Mesendoderm (in vitro differentiated cells): ENCODE measurements around the gene CSHL1. TPM values are rescaled to one million over a fixed set of nuclear protein-coding genes. Genes with fewer than 3 reads are reported as not detected.

Experiments used
- DNase-seq: peaks from one replicate; pipeline ENCODE4 v3.0.0; 2013
- H2AK5ac ChIP-seq: 2 replicates; pipeline ENCODE4 v1.6.1; 2013; ENCODE audit warnings: low read length, inconsistent platforms
- H2BK120ac ChIP-seq: 2 replicates; pipeline ENCODE4 v1.6.1; 2013; ENCODE audit warnings: low read depth, mild to moderate bottlenecking, low read length, moderate library complexity, mixed read lengths
- H2BK15ac ChIP-seq: replicated peaks from 2 replicates; pipeline ENCODE4 v1.6.1; 2013; ENCODE audit warnings: low read depth, mild to moderate bottlenecking, moderate library complexity
- H2BK5ac ChIP-seq: 2 replicates; pipeline ENCODE4 v1.6.1; 2013; ENCODE audit warnings: low read length, inconsistent platforms
- H3K18ac ChIP-seq: 2 replicates; pipeline ENCODE4 v1.6.1; 2013; ENCODE audit warnings: mild to moderate bottlenecking, low read length, mixed read lengths
- H3K23ac ChIP-seq: one replicate; pipeline ENCODE4 v1.6.1; 2013; ENCODE audit warnings: low read length
- H3K27ac ChIP-seq: 2 replicates; pipeline ENCODE4 v1.5.1; 2013; ENCODE audit warnings: low read depth, mild to moderate bottlenecking, inconsistent platforms, low read length, moderate library complexity
- H3K27me3 ChIP-seq: 2 replicates; pipeline ENCODE4 v1.6.1; 2013; ENCODE audit warnings: low read length, control low read depth, mild to moderate bottlenecking, inconsistent platforms; ENCODE audit not compliant: insufficient read depth, poor library complexity
- H3K36me3 ChIP-seq: 2 replicates; pipeline ENCODE4 v1.6.1; 2013; ENCODE audit warnings: low read length, inconsistent platforms; ENCODE audit not compliant: control insufficient read depth, insufficient read depth
- H3K4ac ChIP-seq: one replicate; pipeline ENCODE4 v1.6.1; 2013; ENCODE audit warnings: low read depth, mild to moderate bottlenecking, low read length, moderate library complexity
- H3K4me1 ChIP-seq: 2 replicates; pipeline ENCODE4 v1.6.1; 2013; ENCODE audit warnings: low read depth, low read length, inconsistent platforms; ENCODE audit not compliant: control insufficient read depth
- H3K4me2 ChIP-seq: 2 replicates; pipeline ENCODE4 v1.6.1; 2013; ENCODE audit warnings: low read length
- H3K4me3 ChIP-seq: 2 replicates; pipeline ENCODE4 v1.5.1; 2013; ENCODE audit warnings: mild to moderate bottlenecking, low read length
- H3K56ac ChIP-seq: one replicate; pipeline ENCODE4 v1.6.1; 2013; ENCODE audit warnings: low read length
- H3K79me1 ChIP-seq: 2 replicates; pipeline ENCODE4 v1.6.1; 2013; ENCODE audit warnings: low read length, inconsistent platforms
- H3K79me2 ChIP-seq: 2 replicates; pipeline ENCODE4 v1.6.1; 2013; ENCODE audit warnings: mild to moderate bottlenecking, low read length; ENCODE audit not compliant: control insufficient read depth, insufficient read depth
- H3K9ac ChIP-seq: 2 replicates; pipeline ENCODE4 v1.6.1; 2013; ENCODE audit warnings: low read length, inconsistent platforms
- H4K5ac ChIP-seq: one replicate; pipeline ENCODE4 v1.6.1; 2013; ENCODE audit warnings: low read length
- H4K8ac ChIP-seq: one replicate; pipeline ENCODE4 v1.6.1; 2013; ENCODE audit warnings: low read depth, mild to moderate bottlenecking, control low read depth, low read length, moderate library complexity
- WGBS: extraction: QIAGEN DNeasy Blood & Tissue Kit; methylation state at CpG from one replicate; pipeline ENCODE4 v1.1.7; 2013; ENCODE audit warnings: low lambda C conversion rate, missing lambda C conversion rate; ENCODE audit not compliant: insufficient coverage; ENCODE audit errors: extremely low coverage; 5-methylcytosine and 5-hydroxymethylcytosine counted together
- polyA plus RNA-seq, 2 experiments: library from polyadenylated mRNA; stranded (reverse); fragments of 200-250 nt; gene quantifications; one replicate each; pipeline ENCODE4 v1.2.3, GENCODE V29; 2013

Gene CSHL1
- 0.51 TPM for polyA plus RNA-seq (2013, experiment 1 of 2)
- polyA plus RNA-seq (2013, experiment 2 of 2): 0.46 TPM

GRCh38 chr17:63911041-63911635, at the start of gene CSHL1:
CSHL1 (minus strand) TSS chr17:63911258; CDS start chr17:63911196, 62 bp downstream.
- Histone ChIP-seq H3K79me1 (no peaks in the 10 kb centered on the region), H3K4me2 (no peak within 1 kb of the TSS), H3K27ac (no peak within 1 kb of the TSS), H3K4me3 (no peak within 1 kb of the TSS), H3K4me1 (no peaks in the 10 kb centered on the region), H3K79me2 (no peaks in the 10 kb centered on the region), H2BK5ac (no peak within 1 kb of the TSS), H2BK15ac (no peak within 1 kb of the TSS), H3K23ac (no peak within 1 kb of the TSS), H2BK120ac (no peak within 1 kb of the TSS), H3K36me3 (no peaks in the 10 kb centered on the region), H2AK5ac (no peak within 1 kb of the TSS), H3K18ac (no peak within 1 kb of the TSS), H4K8ac (no peak within 1 kb of the TSS), H3K56ac (no peak within 1 kb of the TSS), H3K27me3 (no peaks in the 10 kb centered on the region), H3K9ac (no peak within 1 kb of the TSS), H3K4ac (no peak within 1 kb of the TSS), H4K5ac (no peak within 1 kb of the TSS)
- DNase-seq: no peak
- WGBS: no CpG with 5 or more reads among the region's 15 CpGs

GRCh38 chr17:63960430-63960829, 49.4 kb upstream of the CSHL1 start:
- no peak overlapping the region for H2AK5ac ChIP-seq
- no peak overlapping the region for H2BK15ac ChIP-seq
- no peak overlapping the region for H3K4me2 ChIP-seq
- H2BK5ac ChIP-seq: no peak overlapping the region
- peaks cover 6% of the 10 kb centered on the region for H3K4me1 ChIP-seq
- H4K8ac ChIP-seq: no peak overlapping the region
- no CpG with 5 or more reads among the region's 7 CpGs for WGBS
- no peak overlapping the region for H4K5ac ChIP-seq
- H3K9ac ChIP-seq: no peak overlapping the region
- H3K23ac ChIP-seq: no peak overlapping the region
- no peak overlapping the region for H3K4ac ChIP-seq
- no peak overlapping the region for H2BK120ac ChIP-seq
- no peak overlapping the region for H3K4me3 ChIP-seq
- H3K79me2 ChIP-seq: no peaks in the 10 kb centered on the region
- no peak overlapping the region for H3K27ac ChIP-seq
- peak overlapping the region; percentile 34 for H3K56ac ChIP-seq
- peak; percentile 88 for DNase-seq
- peaks cover 4% of the 10 kb centered on the region for H3K27me3 ChIP-seq
- H3K36me3 ChIP-seq: no peaks in the 10 kb centered on the region
- H3K79me1 ChIP-seq: no peaks in the 10 kb centered on the region
- no peak overlapping the region for H3K18ac ChIP-seq

DNA sequence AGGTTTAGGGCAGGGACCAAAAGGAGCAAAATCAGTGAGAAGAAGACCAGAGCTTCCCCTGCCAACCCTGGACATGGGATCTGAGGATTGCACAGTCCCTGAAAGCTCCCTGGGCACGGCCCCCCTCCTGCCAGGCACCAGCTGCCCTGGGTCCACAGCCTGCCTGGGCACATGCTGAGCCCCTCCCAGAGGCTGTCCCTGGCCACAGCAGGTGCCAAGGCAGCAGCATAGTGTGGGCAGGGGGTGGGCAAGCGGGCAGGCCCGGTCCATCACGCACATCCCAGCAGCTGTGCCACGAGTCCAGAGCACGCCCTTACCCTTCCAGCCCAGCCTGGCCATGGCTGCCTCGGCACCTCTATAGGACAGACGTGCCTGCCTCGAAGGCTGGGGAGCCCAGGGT, 48.9 kb upstream of the CSHL1 start:
- Histone ChIP-seq H2BK5ac (no peak overlapping the region), H3K27me3 (peaks cover 4% of the 10 kb centered on the region), H3K79me1 (no peaks in the 10 kb centered on the region), H3K4me2 (no peak overlapping the region), H3K79me2 (no peaks in the 10 kb centered on the region), H3K4me3 (no peak overlapping the region), H4K8ac (no peak overlapping the region), H3K4me1 (peaks cover 6% of the 10 kb centered on the region), H2BK120ac (no peak overlapping the region), H3K56ac (peak overlapping the region; percentile 34), H3K27ac (no peak overlapping the region), H3K4ac (no peak overlapping the region), H2AK5ac (no peak overlapping the region), H3K9ac (no peak overlapping the region), H2BK15ac (no peak overlapping the region), H3K23ac (no peak overlapping the region), H4K5ac (no peak overlapping the region), H3K18ac (no peak overlapping the region), H3K36me3 (no peaks in the 10 kb centered on the region)
- DNase-seq: no peak
- no CpG with 5 or more reads among the region's 9 CpGs for WGBS

DNA sequence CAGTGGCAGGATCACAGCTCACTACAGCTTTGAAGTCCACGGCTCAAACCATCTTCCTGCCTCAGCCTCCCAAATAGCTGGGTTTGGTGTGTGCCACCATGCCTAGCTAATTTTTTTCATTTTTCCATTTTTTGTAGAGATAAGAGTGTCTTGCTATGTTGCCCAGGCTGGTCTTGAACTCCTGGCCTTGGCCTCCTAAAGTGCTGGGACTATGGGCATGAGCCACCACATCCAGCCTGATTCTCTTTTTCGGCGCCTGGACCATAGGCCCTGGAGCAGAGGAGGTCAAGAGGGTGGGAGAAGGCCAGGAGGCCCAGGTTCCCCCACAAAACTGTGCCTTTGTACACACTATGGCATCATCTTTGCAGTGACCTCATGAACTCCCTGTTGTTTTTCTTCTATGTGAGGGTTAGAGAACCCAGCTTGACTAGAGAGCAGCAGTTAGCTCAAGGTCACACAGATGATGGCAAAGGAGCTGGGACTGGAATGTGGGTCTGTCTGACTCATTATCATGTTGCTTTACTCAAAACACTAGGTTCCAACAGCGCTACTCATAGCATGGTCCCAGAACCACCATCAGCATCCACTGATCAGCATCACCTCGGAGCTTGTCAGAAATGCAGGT, 45.4 kb upstream of the CSHL1 start:
- H3K56ac ChIP-seq: no peak overlapping the region
- DNase-seq: no peak
- no peak overlapping the region for H3K18ac ChIP-seq
- H3K79me2 ChIP-seq: no peaks in the 10 kb centered on the region
- H2BK15ac ChIP-seq: no peak overlapping the region
- H3K4me3 ChIP-seq: no peak overlapping the region
- no peak overlapping the region for H4K5ac ChIP-seq
- no peak overlapping the region for H3K23ac ChIP-seq
- peaks cover 4% of the 10 kb centered on the region for H3K4me1 ChIP-seq
- H3K36me3 ChIP-seq: no peaks in the 10 kb centered on the region
- H2BK5ac ChIP-seq: no peak overlapping the region
- H3K9ac ChIP-seq: no peak overlapping the region
- H3K4ac ChIP-seq: no peak overlapping the region
- no CpG with 5 or more reads among the region's 5 CpGs for WGBS
- H2AK5ac ChIP-seq: no peak overlapping the region
- no peaks in the 10 kb centered on the region for H3K79me1 ChIP-seq
- H3K4me2 ChIP-seq: no peak overlapping the region
- no peak overlapping the region for H4K8ac ChIP-seq
- no peak overlapping the region for H2BK120ac ChIP-seq
- peaks cover 4% of the 10 kb centered on the region for H3K27me3 ChIP-seq
- H3K27ac ChIP-seq: no peak overlapping the region

DNA sequence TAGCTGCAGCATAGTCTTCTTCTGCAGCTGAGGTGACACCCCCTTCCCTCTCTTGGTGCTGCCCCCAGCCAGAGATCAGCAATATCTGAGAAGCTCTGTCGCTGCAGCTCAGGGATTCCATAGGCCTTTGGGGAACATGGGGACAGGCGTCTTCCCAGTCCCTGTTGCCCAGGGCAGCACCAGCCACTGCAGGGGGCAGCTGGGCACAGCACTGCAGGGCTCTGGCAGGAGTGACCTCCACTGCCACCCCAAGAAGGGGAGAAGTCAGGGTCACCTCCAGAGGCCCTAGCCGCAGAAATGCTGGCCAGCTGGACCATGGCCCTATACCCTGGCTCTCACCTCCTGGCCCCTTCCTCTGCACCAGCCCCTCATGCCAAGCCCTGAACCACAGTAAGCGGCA, 44.7 kb upstream of the CSHL1 start:
- H2BK15ac ChIP-seq: no peak overlapping the region
- H3K18ac ChIP-seq: no peak overlapping the region
- H3K23ac ChIP-seq: no peak overlapping the region
- peaks cover 4% of the 10 kb centered on the region for H3K27me3 ChIP-seq
- H2BK120ac ChIP-seq: no peak overlapping the region
- no peak overlapping the region for H3K56ac ChIP-seq
- no peak overlapping the region for H3K4me3 ChIP-seq
- no peak overlapping the region for H4K8ac ChIP-seq
- no peak overlapping the region for H2AK5ac ChIP-seq
- H3K79me1 ChIP-seq: no peaks in the 10 kb centered on the region
- no CpG with 5 or more reads among the region's 4 CpGs for WGBS
- no peaks in the 10 kb centered on the region for H3K36me3 ChIP-seq
- H3K4me1 ChIP-seq: peaks cover 1% of the 10 kb centered on the region
- H3K79me2 ChIP-seq: no peaks in the 10 kb centered on the region
- H3K4me2 ChIP-seq: no peak overlapping the region
- no peak overlapping the region for H4K5ac ChIP-seq
- no peak overlapping the region for H2BK5ac ChIP-seq
- DNase-seq: no peak
- no peak overlapping the region for H3K4ac ChIP-seq
- no peak overlapping the region for H3K27ac ChIP-seq
- H3K9ac ChIP-seq: no peak overlapping the region

DNA sequence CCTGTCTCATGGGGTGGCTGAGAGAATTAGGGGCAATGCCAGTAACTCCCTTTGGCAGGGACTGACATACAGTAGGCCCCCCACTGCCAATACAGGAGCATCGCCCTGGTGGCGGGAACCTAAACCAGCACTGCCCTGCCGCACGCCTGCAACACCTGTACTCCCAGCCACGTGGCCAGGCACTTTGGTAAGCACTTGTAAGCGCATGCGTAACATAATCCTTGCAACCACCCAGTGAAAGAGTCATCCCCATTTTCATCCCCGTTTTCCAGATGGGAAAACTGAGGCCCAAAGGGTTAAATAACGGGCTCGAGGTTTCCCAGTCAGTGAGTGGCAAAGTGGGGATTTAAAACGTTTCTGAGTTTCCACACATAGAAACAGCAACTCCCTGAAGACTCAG, 44.2 kb upstream of the CSHL1 start:
- Histone ChIP-seq H3K18ac (no peak overlapping the region), H3K4ac (no peak overlapping the region), H4K5ac (no peak overlapping the region), H4K8ac (no peak overlapping the region), H3K79me1 (no peaks in the 10 kb centered on the region), H2BK120ac (no peak overlapping the region), H3K9ac (no peak overlapping the region), H3K79me2 (no peaks in the 10 kb centered on the region), H3K27ac (no peak overlapping the region), H3K4me2 (no peak overlapping the region), H3K27me3 (peaks cover 4% of the 10 kb centered on the region), H2BK5ac (no peak overlapping the region), H3K4me3 (no peak overlapping the region), H3K36me3 (no peaks in the 10 kb centered on the region), H3K56ac (no peak overlapping the region), H2BK15ac (no peak overlapping the region), H2AK5ac (no peak overlapping the region), H3K4me1 (no peaks in the 10 kb centered on the region), H3K23ac (no peak overlapping the region)
- WGBS: no CpG with 5 or more reads among the region's 11 CpGs
- DNase-seq: no peak
